ENCODE data around the gene OTULIN. TPM values are rescaled to one million over a fixed set of nuclear protein-coding genes. Genes with fewer than 3 reads are reported as not detected.

The OTULIN gene
- total RNA-seq = 10 to 100 TPM; 46.4 to 64.8 (median 50.1) TPM

DNA sequence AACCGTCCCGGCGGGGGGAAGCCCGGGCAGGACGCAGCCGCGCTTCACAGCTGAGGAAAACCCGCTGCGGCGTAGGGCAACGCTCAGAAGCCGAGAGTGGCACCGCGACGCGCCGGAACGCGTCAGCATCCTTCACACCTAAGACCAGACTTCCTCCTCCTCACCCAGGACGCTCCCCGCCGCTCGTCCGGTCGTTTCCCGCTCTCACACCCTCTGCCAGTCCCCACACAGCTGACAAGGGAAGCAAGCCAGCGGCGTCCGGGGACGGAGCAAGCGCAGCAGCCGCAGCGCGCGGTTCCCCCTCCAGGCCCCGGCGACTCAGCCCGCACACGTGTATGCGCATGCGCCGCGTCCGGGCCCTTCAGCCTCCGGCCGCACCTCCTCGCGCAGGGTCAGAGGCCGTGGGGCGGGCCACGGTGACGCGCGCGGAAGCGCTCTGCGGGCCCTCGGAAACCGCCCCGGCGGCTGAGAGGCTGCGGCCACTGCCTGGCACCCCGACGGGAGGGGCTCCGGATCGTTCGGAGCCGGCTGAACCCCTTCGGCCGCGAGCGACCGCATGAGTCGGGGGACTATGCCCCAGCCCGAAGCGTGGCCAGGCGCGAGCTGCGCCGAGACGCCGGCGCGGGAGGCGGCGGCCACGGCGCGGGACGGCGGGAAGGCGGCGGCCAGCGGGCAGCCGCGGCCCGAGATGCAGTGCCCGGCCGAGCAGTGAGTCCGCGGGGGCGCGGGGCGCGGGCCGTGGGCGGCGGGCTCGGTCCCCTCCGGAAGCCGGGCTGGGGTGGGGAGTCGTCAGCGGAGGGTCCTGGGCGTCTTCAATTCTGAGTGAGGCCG, at the start of gene OTULIN:
OTULIN (plus strand) TSS at position 449 of the 831 bp plus-strand sequence; CDS start at position 557, 108 bp downstream.
- Mint-ChIP-seq H3K27me3 (ENCODE audit: low read depth) (no peaks in the 10 kb centered on the region), H3K4me3 (peak within 1 kb of the TSS; percentile 93), H3K4me1 (ENCODE audit: low read depth) (peaks cover 68% of the 10 kb centered on the region), H3K9me3 (no peaks in the 10 kb centered on the region), H3K36me3 (ENCODE audit: insufficient read depth) (peaks cover 9% of the 10 kb centered on the region)
- DNase-seq (peak; percentile 80), ATAC-seq (peak; percentile 77 to 83)

DNA sequence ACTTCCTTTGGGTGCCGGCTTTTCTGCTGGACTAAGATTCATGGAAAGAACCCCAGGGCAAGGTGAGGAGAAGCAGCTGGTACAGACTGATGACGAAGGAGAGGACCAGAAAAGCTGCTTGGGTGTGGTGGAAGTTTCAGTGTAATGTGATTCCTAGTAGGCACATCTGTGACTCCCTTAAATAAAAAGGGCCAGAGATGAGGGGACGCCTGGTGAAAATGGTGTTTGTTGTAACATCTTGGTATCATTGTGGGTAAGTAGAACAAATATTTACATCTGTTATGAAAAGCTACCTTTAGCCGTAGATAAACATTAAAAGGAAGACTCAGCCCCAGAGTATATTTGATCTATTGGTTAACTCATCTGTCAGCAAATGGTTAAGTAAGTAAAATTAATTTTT, 49.2 kb upstream of the OTULIN start:
- no peak for ATAC-seq
- no peak overlapping the region for H3K4me3 Mint-ChIP-seq
- peaks cover 41% of the 10 kb centered on the region for H3K36me3 Mint-ChIP-seq (ENCODE audit: insufficient read depth)

DNA sequence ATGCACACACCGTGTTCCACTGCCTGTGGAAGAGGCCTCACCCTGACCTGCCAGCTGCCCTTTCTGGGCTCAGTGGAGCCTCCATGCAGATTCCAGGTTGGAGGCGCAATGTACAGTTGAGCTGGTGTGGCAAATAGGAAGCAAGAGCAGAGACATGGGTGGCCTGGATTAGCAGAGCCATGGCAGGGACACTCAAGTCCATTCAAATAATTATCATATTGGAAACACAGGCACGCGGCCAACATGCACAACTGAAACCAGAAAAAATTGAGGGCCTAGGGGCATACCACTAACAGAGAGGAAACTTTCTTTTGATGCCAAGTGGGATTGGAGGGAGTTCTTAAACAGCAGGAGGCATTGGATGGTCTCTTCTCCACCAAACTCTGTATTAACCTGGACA, 47.1 kb upstream of the OTULIN start:
- H3K27me3 Mint-ChIP-seq (ENCODE audit: low read depth) = no peaks in the 10 kb centered on the region

More for the DNA sequence above, 49.2 kb upstream of the OTULIN start:
- Mint-ChIP-seq H3K9me3 (peaks cover 6% of the 10 kb centered on the region), H3K27me3 (ENCODE audit: low read depth) (no peaks in the 10 kb centered on the region), H3K4me1 (ENCODE audit: low read depth) (no peaks in the 10 kb centered on the region)
- no peak for DNase-seq

DNA sequence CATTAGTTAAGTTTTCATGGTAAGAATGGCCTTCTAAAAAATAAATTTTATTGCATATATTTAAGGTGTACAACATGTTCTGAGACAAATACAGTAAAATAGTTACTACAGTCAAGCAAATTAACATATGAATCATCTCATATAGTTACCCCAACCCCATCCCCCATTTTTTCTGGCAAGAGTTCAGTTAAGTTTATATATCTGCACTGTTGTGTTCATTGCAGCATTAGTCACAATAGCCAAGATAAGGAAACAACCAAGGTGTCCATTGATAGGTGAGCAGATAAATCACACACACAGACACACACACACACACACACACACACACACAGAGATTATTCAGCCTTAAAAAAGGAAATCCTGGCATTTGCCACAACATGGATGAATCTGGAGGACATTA, 37.2 kb upstream of the OTULIN start:
- H3K36me3 Mint-ChIP-seq (ENCODE audit: insufficient read depth) = no peaks in the 10 kb centered on the region

More for the DNA sequence above, 47.1 kb upstream of the OTULIN start:
- no peak overlapping the region for H3K4me3 Mint-ChIP-seq
- no peak for DNase-seq
- peaks cover 26% of the 10 kb centered on the region for H3K9me3 Mint-ChIP-seq
- H3K4me1 Mint-ChIP-seq (ENCODE audit: low read depth) = no peaks in the 10 kb centered on the region
- peaks cover 34% of the 10 kb centered on the region for H3K36me3 Mint-ChIP-seq (ENCODE audit: insufficient read depth)
- no peak for ATAC-seq

DNA sequence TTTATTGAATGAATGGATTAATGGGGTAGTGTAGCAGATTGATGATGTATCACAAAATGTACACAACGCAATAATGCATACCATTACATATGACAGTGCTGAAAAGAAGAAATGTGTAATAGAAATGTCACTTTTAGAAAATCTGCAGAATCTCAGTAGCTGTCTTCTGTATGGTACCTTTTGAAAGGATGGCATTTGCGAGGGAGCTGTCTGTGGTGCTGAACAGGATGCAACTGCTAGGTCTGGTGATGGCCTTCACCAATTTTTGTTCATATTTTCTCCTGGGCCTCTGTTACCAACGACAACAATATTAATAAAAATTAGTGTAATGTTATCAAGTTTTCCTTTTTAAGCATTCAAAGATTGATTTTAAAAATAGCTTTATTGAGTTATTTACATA, 36.2 kb upstream of the OTULIN start:
- H3K9me3 Mint-ChIP-seq = peaks cover 6% of the 10 kb centered on the region

More for the DNA sequence above, 37.2 kb upstream of the OTULIN start:
- Mint-ChIP-seq H3K4me1 (ENCODE audit: low read depth) (no peaks in the 10 kb centered on the region), H3K4me3 (no peak overlapping the region), H3K27me3 (ENCODE audit: low read depth) (no peaks in the 10 kb centered on the region), H3K9me3 (peaks cover 8% of the 10 kb centered on the region)
- DNase-seq (no peak), ATAC-seq (no peak)

DNA sequence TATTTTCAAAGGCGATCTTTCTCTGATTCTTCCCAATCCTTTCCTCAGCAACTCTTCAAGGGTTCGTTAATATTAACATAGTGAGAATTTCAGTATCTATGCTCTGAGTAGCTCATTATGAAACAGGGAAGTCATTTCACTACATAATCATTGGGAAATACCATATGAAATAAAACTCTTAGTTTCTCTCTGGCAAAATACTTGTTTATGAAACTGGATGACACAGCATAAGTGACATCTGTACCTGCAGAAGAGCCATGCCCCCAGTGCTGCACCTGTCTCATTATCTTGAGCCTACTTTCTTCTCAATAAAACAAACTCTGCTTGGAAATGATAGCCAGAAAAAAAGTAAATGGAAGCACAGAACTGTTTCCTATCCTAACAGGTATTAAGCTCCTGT, 33.8 kb upstream of the OTULIN start:
- ATAC-seq = no peak
- DNase-seq = no peak
- H3K36me3 Mint-ChIP-seq (ENCODE audit: insufficient read depth) = no peaks in the 10 kb centered on the region
- no peaks in the 10 kb centered on the region for H3K27me3 Mint-ChIP-seq (ENCODE audit: low read depth)
- H3K4me3 Mint-ChIP-seq = no peak overlapping the region
- H3K9me3 Mint-ChIP-seq = peaks cover 6% of the 10 kb centered on the region
- no peaks in the 10 kb centered on the region for H3K4me1 Mint-ChIP-seq (ENCODE audit: low read depth)

More for the DNA sequence above, 36.2 kb upstream of the OTULIN start:
- Mint-ChIP-seq H3K4me1 (ENCODE audit: low read depth) (no peaks in the 10 kb centered on the region), H3K27me3 (ENCODE audit: low read depth) (no peaks in the 10 kb centered on the region), H3K4me3 (no peak overlapping the region), H3K36me3 (ENCODE audit: insufficient read depth) (no peaks in the 10 kb centered on the region)
- DNase-seq = peak; percentile 37
- ATAC-seq = no peak

DNA sequence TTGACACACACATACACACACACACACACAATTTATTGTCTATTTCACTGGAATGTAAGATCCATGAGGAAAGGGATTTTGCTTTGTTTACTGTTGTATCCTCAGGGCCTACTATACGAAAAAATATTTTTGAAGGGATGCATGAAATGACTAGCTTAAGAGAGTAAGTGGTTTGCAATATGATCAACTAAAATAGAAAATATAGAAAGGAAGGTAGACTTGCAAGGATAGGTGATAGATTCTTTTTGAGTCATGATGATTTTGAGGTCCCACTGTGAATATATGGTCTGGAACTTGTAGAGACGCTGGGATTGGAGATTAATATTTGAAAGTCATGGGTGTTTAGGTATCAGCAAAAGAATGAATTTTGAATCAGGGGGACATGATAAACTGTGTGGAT, 28.9 kb upstream of the OTULIN start:
- no peaks in the 10 kb centered on the region for H3K4me1 Mint-ChIP-seq (ENCODE audit: low read depth)
- DNase-seq (no peak), ATAC-seq (no peak)

DNA sequence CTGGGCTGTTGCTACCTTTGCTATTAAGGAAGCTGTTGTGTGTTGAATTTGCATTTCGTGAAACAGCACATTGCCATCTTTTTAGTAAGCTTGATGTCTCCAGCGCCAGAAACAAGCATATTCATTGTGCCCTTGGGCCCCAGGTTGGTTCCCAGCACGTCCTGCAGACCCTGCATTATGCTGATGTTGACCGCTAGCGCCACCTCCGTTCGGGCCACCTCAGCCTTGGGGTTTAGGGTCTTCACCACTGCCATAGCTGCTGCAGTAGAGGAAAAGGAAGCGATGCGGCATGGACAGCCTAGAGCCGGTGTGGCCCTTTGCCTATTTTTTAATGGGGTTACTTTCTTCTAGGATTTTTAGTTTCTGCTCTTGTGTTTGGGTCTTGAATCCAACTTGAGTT, 23.8 kb upstream of the OTULIN start:
- no peak for ATAC-seq
- peaks cover 8% of the 10 kb centered on the region for H3K27me3 Mint-ChIP-seq (ENCODE audit: low read depth)

More for the DNA sequence above, 28.9 kb upstream of the OTULIN start:
- Mint-ChIP-seq H3K36me3 (ENCODE audit: insufficient read depth) (no peaks in the 10 kb centered on the region), H3K4me3 (no peak overlapping the region), H3K27me3 (ENCODE audit: low read depth) (no peaks in the 10 kb centered on the region), H3K9me3 (no peaks in the 10 kb centered on the region)

DNA sequence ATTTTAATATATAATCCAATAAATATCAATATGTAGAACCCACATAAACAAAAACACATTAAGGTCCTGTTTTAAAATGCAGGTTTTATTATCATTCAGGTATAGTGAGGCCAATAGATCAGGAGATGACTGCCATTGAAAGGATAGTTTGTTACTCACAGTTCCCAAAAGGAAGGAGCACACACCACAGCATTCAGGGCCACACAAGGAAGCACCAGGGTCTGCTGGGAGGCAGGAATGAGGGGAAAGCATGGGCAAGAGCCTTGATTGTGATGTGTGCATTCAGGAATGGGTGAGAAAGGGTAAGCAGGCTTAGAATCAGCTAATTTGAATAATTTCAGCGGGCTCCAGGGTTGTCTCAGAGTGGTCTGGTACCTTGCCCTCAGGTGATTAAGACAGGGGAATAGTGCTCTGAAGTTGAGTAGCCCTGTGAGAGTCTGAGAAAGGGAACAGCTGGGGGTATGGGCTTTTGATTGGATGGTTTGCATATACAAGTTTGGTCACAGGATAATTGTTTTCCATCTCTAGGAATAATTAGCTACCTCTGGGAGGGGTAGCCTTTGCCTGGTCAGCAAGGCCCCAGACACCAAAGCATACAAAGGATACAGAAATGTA, 19.8 kb upstream of the OTULIN start:
- H3K36me3 Mint-ChIP-seq (ENCODE audit: insufficient read depth) = no peaks in the 10 kb centered on the region
- no peaks in the 10 kb centered on the region for H3K4me1 Mint-ChIP-seq (ENCODE audit: low read depth)
- H3K4me3 Mint-ChIP-seq = no peak overlapping the region
- peaks cover 9% of the 10 kb centered on the region for H3K27me3 Mint-ChIP-seq (ENCODE audit: low read depth)
- DNase-seq (no peak), ATAC-seq (no peak)
- no peaks in the 10 kb centered on the region for H3K9me3 Mint-ChIP-seq

More for the DNA sequence above, 23.8 kb upstream of the OTULIN start:
- Mint-ChIP-seq H3K9me3 (no peaks in the 10 kb centered on the region), H3K4me3 (no peak overlapping the region), H3K36me3 (ENCODE audit: insufficient read depth) (no peaks in the 10 kb centered on the region), H3K4me1 (ENCODE audit: low read depth) (no peaks in the 10 kb centered on the region)
- no peak for DNase-seq

DNA sequence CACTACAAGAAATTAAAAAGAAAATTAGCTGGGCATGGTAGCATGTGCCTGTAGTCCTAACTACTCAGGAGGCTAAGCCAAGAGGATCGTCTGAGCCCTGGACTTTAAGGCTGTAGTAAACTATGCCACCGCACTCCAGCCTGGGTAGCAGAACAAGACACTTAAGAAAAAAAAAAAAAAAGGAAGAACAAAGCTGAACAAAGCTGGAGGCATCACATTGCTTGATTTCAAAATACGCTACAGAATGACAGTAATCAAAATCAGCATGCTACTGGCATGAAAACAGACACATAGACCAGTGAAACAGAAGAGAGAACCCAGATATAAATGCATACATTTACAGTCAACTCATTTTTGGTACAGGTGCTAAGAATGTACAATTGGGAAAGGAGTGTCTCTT, 14.5 kb upstream of the OTULIN start:
- Mint-ChIP-seq H3K4me1 (ENCODE audit: low read depth) (no peaks in the 10 kb centered on the region), H3K4me3 (no peak overlapping the region), H3K36me3 (ENCODE audit: insufficient read depth) (no peaks in the 10 kb centered on the region), H3K9me3 (no peaks in the 10 kb centered on the region), H3K27me3 (ENCODE audit: low read depth) (peaks cover 12% of the 10 kb centered on the region)
- DNase-seq (no peak), ATAC-seq (no peak)

DNA sequence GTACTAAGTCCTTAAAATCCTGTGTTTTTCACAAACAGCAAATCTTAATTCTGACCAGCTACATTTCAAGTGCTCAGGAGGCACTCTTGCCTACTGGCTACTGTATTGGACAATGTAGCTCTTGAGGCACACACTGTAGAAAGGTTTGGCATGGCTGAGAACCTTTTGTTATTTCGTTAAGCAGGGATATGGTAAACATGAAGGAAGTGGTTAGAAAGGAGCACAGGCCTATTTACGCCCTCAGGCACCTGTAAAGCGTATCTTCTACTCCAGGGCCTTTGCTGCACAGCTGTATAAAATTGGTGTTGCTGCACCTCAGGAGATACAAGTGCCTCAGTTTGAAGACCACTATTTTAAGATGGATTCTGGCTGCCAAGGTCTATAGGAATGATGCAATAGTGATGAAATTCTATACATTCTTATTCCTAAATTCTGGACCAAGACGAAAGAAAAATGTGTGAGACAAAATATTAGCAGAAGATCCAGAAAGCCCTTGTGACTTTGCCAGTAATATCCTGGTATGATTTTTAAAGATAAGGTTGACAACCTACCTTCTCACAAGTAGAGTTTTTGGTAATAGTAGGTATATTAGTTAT, 9.3 kb upstream of the OTULIN start:
- no peak overlapping the region for H3K4me3 Mint-ChIP-seq
- H3K9me3 Mint-ChIP-seq = no peaks in the 10 kb centered on the region
- H3K4me1 Mint-ChIP-seq (ENCODE audit: low read depth) = peaks cover 15% of the 10 kb centered on the region
- H3K36me3 Mint-ChIP-seq (ENCODE audit: insufficient read depth) = no peaks in the 10 kb centered on the region
- ATAC-seq = no peak
- peaks cover 7% of the 10 kb centered on the region for H3K27me3 Mint-ChIP-seq (ENCODE audit: low read depth)
- DNase-seq = no peak

DNA sequence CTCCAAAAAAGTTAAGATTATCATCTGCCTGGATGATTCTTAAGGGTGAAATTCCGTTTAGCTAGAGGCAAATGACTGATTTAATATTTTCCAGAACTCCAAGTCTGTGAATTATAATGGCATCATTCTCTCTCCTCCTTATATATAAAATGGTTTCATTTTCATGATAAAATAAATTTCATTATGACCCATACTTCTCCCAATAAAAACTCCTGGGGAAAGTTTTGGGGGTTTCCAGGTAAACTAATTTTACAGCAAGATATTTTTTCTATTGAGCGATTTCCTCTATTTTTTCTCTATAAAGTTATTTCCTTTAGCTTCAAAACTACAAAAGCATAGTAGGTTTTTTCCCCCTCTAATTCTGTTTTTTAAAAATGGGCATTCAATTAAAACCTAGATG, 7.6 kb upstream of the OTULIN start:
- H3K36me3 Mint-ChIP-seq (ENCODE audit: insufficient read depth) = no peaks in the 10 kb centered on the region
- no peak for ATAC-seq
- no peak overlapping the region for H3K4me3 Mint-ChIP-seq
- DNase-seq = no peak
- no peaks in the 10 kb centered on the region for H3K9me3 Mint-ChIP-seq
- peaks cover 28% of the 10 kb centered on the region for H3K4me1 Mint-ChIP-seq (ENCODE audit: low read depth)
- peaks cover 4% of the 10 kb centered on the region for H3K27me3 Mint-ChIP-seq (ENCODE audit: low read depth)

DNA sequence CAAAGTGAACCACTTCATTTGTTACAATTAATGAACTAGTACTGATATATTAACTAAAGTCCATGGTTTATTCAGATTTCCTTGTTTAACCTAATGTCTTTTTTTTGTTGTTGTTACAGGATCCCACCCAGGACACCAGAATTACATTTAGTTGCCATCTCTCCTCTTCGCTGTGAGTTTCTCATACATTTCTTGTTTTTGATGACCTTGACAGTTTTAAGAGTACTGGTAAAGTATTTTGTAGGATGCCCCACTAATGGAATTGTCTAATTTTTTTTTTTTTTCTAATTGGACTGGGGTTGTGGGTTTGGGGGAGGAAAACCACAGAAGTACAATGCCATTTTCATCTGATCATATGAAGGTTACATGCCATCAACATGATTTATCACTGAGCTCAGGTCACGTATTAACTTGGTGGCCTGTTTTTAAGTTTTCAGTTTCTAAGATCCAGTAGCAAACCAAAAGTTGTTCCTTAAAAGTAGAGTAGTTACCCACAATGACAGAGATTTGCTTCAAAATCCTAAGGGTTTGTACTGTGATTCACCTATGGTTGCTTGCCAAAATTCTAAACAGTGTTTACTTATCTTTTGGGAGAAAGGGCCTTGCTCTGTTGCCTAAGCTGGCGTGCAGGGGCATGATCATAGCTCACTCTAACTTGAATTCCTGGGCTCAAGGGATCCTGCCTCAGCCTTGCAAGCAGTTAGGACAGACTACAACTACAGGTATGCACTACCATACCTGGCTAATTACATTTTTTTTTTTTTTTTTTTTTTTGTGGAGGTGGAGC, 4.5 kb upstream of the OTULIN start:
- ATAC-seq = no peak
- Mint-ChIP-seq H3K4me3 (no peak overlapping the region), H3K27me3 (ENCODE audit: low read depth) (no peaks in the 10 kb centered on the region), H3K4me1 (ENCODE audit: low read depth) (peaks cover 42% of the 10 kb centered on the region), H3K36me3 (ENCODE audit: insufficient read depth) (no peaks in the 10 kb centered on the region), H3K9me3 (no peaks in the 10 kb centered on the region)
- no peak for DNase-seq

DNA sequence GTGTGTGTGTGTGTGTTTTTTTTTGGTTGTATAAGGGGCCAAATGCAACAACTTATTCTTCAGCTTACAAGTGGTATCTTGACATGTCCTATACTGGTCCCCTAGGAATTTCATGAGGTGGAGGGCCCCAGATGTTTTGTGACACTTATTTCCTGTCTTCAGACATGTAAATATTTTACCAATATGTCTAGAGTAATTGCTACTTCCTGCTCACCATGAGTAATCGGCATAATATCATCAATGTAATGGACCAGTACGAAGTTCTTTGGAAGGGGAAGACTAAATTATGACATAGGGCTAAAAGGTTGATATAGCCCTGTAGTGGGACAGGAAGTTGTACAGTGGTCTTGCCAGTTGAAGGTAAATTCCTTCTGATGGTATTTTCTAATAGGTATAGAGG, 3.7 kb upstream of the OTULIN start:
- DNase-seq (no peak), ATAC-seq (no peak)
- Mint-ChIP-seq H3K27me3 (ENCODE audit: low read depth) (no peaks in the 10 kb centered on the region), H3K9me3 (no peaks in the 10 kb centered on the region), H3K36me3 (ENCODE audit: insufficient read depth) (no peaks in the 10 kb centered on the region), H3K4me3 (no peak overlapping the region), H3K4me1 (ENCODE audit: low read depth) (peaks cover 43% of the 10 kb centered on the region)

All from activated T-cell treated with anti-CD3 and anti-CD28 coated beads, Interleukin-2, amount 50 U/mL, for 4 hours (primary cell).